ENCODE data around the gene RIC8A.
A peak's percentile ranks its signal among the peaks of the same experiment; 100 is the strongest.

RIC8A gene

GRCh38 chr11:224424-224823 lies 16.9 kb downstream of the RIC8A start:
- TF ChIP-seq CTCF (conservative IDR thresholded peaks at IDR 0.05), result no peak
- no peak for TF ChIP-seq ZFX (IDR thresholded peaks at IDR 0.05)
- no peak overlapping the region for H3K27ac ChIP-seq

GRCh38 chr11:225734-226453 lies 18.4 kb downstream of the RIC8A start:
- no peak overlapping the region for H3K27ac ChIP-seq
- TF ChIP-seq ZFX (IDR thresholded peaks at IDR 0.05) (no peak), CTCF (conservative IDR thresholded peaks at IDR 0.05) (no peak)

- H3K27ac ChIP-seq, result no peak overlapping the region
- no peak for TF ChIP-seq CTCF (conservative IDR thresholded peaks at IDR 0.05)
- no peak for TF ChIP-seq ZFX (IDR thresholded peaks at IDR 0.05)
Observed at GRCh38 chr11:227824-228379, 20.4 kb downstream of the RIC8A start.

- no peak overlapping the region for H3K27ac ChIP-seq
- no peak for TF ChIP-seq CTCF (conservative IDR thresholded peaks at IDR 0.05)
- no peak for TF ChIP-seq ZFX (IDR thresholded peaks at IDR 0.05)
Observed at GRCh38 chr11:230431-230830, 22.9 kb downstream of the RIC8A start.

- TF ChIP-seq ZFX (IDR thresholded peaks at IDR 0.05) (no peak), CTCF (conservative IDR thresholded peaks at IDR 0.05) (no peak)
Observed at GRCh38 chr11:232783-233565, 25.5 kb downstream of the RIC8A start.

GRCh38 chr11:235180-235579 lies 27.7 kb downstream of the RIC8A start:
- no peak overlapping the region for H3K27ac ChIP-seq
- TF ChIP-seq CTCF (conservative IDR thresholded peaks at IDR 0.05), result no peak
- TF ChIP-seq ZFX (IDR thresholded peaks at IDR 0.05), result no peak

More at GRCh38 chr11:232783-233565, 25.5 kb downstream of the RIC8A start:
- H3K27ac ChIP-seq, result no peak overlapping the region

- no peak for TF ChIP-seq ZFX (IDR thresholded peaks at IDR 0.05)
- TF ChIP-seq CTCF (conservative IDR thresholded peaks at IDR 0.05), result no peak
- H3K27ac ChIP-seq, result peak overlapping the region; percentile 96
Observed at GRCh38 chr11:235609-235996, 28.1 kb downstream of the RIC8A start.

Measured in C4-2B (cell line).